Ovary (tissue), 9 donors: ENCODE data around the gene ZCCHC17. TPM values are rescaled to one million over a fixed set of nuclear protein-coding genes. Genes with fewer than 3 reads are reported as not detected.

Experiments
- DNase-seq, 5 donors: peaks; one replicate each; pipeline ENCODE4 v3.0.0-alpha.2; 2019 to 2020
- H3K27ac ChIP-seq, 2 donors: fragments of 200-600 bp; one replicate each; pipeline versions ENCODE4 v1.5.1 to v1.8.0; 2019 to 2022
- H3K27me3 ChIP-seq: fragments of 200-600 bp; one replicate; pipeline ENCODE4 v1.8.0; 2022
- H3K36me3 ChIP-seq: fragments of 200-600 bp; sonication (generic); one replicate; pipeline ENCODE4 v1.5.1; 2019
- H3K4me1 ChIP-seq: one replicate; pipeline ENCODE4 v1.8.1; 2013; ENCODE audit warnings: mild to moderate bottlenecking, moderate library complexity; ENCODE audit not compliant: insufficient read depth
- H3K4me3 ChIP-seq: fragments of 200-600 bp; sonication (generic); one replicate; pipeline ENCODE4 v1.5.1; 2017
- H3K9me3 ChIP-seq, 2 donors: fragments of 200-600 bp in 1 of 2; sonication (generic) in 1 of 2; one replicate each; pipeline versions ENCODE4 v1.5.1 to v1.8.1; 2013 to 2019; ENCODE audit warnings: mild to moderate bottlenecking in 1 of 2, moderate library complexity in 1 of 2
- CTCF ChIP-seq, 3 donors: fragments of 450-650 bp in 2 of 3; fragments of 200-600 bp in 1 of 3; IDR thresholded peaks; one replicate each; pipeline versions ENCODE4 v1.5.1 to v1.8.0; 2016 to 2022; ENCODE audit warnings: antibody characterized with exemption in 3 of 3, mild to moderate bottlenecking in 1 of 3
- EP300 ChIP-seq: sonication (generic); formaldehyde crosslinking; IDR thresholded peaks from one replicate; pipeline ENCODE4 v1.6.1; 2017; ENCODE audit warnings: antibody characterized with exemption
- POLR2A ChIP-seq: fragments of 450-650 bp; IDR thresholded peaks from one replicate; pipeline ENCODE4 v1.6.1; 2017; ENCODE audit warnings: antibody characterized with exemption, mild to moderate bottlenecking, moderate library complexity
- WGBS, 3 donors: extraction: QIAGEN DNeasy Blood & Tissue Kit in 1 of 3; methylation state at CpG; one replicate each; pipeline versions ENCODE4 v1.1.5 to v1.1.7; 2013 to 2017; 5-methylcytosine and 5-hydroxymethylcytosine counted together
- intact Hi-C, 4 donors: fragments of 100-400 bp; cut with DNase I; formaldehyde crosslinking; loops; one replicate each; pipeline versions ENCODE4 v1.11.0 to v1.15.1; 2022 to 2023
- polyA plus RNA-seq, 2 donors: library from polyadenylated mRNA; stranded (reverse); fragments of 200-250 nt in 1 of 2; fragments of 350-450 nt in 1 of 2; fragmentation: Illumina TruSeq in 1 of 2; extraction: RNeasy Lipid Tissue Mini Kit (QIAGEN cat#74804) in 1 of 2; gene quantifications; one replicate each; pipeline ENCODE4 v1.2.3, GENCODE V29; 2013 to 2014
- total RNA-seq, 7 donors: library from RNA; depleted of rRNA in 2 of 7; stranded (reverse); fragments of >200 nt in 2 of 7; fragmentation: NEBNext Ultra II Directional in 3 of 7; extraction: Animal tissue kit (Norgen Biotek cat#: 25700) in 3 of 7; gene quantifications; one replicate each; pipeline versions ENCODE4 v1.1.0 to v1.2.4, GENCODE V29; 2016 to 2023
- donor health status: DM: no; HTN: no; CAD: no; lungs with moderate emphysema.
- donor health status: DM: no; HTN: no; CAD: no.
- donor health status: Bipolar disorder and iron deficiency.
- donor health status: DM: yes; HTN: yes; CAD: no.
- donor health status: DM: no; HTN: no; CAD: no.
- donor health status: DM: yes; HTN: yes; CAD: no.

ZCCHC17 gene
- total and polyA plus RNA-seq, 9 donors = 16.0 to 48.5 (median 23.0) TPM

GRCh38 chr1:31370565-31370964, 73.7 kb downstream of the ZCCHC17 start:
- Histone ChIP-seq H3K9me3 (no peaks in the 10 kb centered on the region), H3K27me3 (no peaks in the 10 kb centered on the region), H3K27ac (peak overlapping the region in 1 of 2 donors; percentile 89), H3K36me3 (no peaks in the 10 kb centered on the region), H3K4me3 (no peak overlapping the region), H3K4me1 (peaks cover 34% of the 10 kb centered on the region)
- TF ChIP-seq POLR2A = no peak
- no peak for TF ChIP-seq EP300
- no peak for DNase-seq
- 96 to 98% (median 97%) methylated on average over 4 of the region's 4 CpGs for WGBS, 3 donors
- intact Hi-C loops = no loop called here

GRCh38 chr1:31371121-31371959, 74.5 kb downstream of the ZCCHC17 start:
- no peak for TF ChIP-seq CTCF (IDR thresholded peaks at IDR 0.05)
- TF ChIP-seq POLR2A = no peak
- no peak for TF ChIP-seq EP300
- peaks cover 34% of the 10 kb centered on the region for H3K4me1 ChIP-seq
- H3K27ac ChIP-seq = peak overlapping the region in 1 of 2 donors; percentile 89
- DNase-seq = peak in 4 of 5 donors; percentile 24 to 58 (median 33)
- intact Hi-C loops = no loop called here
- no peak overlapping the region for H3K4me3 ChIP-seq
- no peaks in the 10 kb centered on the region for H3K27me3 ChIP-seq
- no peaks in the 10 kb centered on the region for H3K9me3 ChIP-seq
- no peaks in the 10 kb centered on the region for H3K36me3 ChIP-seq
- 43 to 44% (median 44%) methylated on average over 10 of the region's 10 CpGs for WGBS, 3 donors

GRCh38 chr1:31372051-31372450, 75.2 kb downstream of the ZCCHC17 start:
- H3K27ac ChIP-seq = peak overlapping the region; percentile 72 to 89
- no peak for DNase-seq

GRCh38 chr1:31372751-31373055, 75.9 kb downstream of the ZCCHC17 start:
- Histone ChIP-seq H3K4me1 (peaks cover 34% of the 10 kb centered on the region), H3K27me3 (no peaks in the 10 kb centered on the region), H3K36me3 (no peaks in the 10 kb centered on the region), H3K27ac (peak overlapping the region; percentile 72 to 89), H3K9me3 (no peaks in the 10 kb centered on the region), H3K4me3 (peak overlapping the region; percentile 43)
- DNase-seq = peak in 1 of 5 donors; percentile 26
- peak; percentile 28 for TF ChIP-seq POLR2A
- TF ChIP-seq EP300 = no peak
- 40 to 53% (median 51%) methylated on average over 10 of the region's 10 CpGs for WGBS, 3 donors
- intact Hi-C loops = no loop called here

More at GRCh38 chr1:31372051-31372450, 75.2 kb downstream of the ZCCHC17 start:
- no peak overlapping the region for H3K4me3 ChIP-seq
- 76 to 80% (median 80%) methylated on average over 3 of the region's 3 CpGs for WGBS, 3 donors
- TF ChIP-seq EP300 = no peak
- TF ChIP-seq CTCF (IDR thresholded peaks at IDR 0.05) = no peak
- no peak for TF ChIP-seq POLR2A
- intact Hi-C loops = no loop called here
- no peaks in the 10 kb centered on the region for H3K27me3 ChIP-seq
- no peaks in the 10 kb centered on the region for H3K36me3 ChIP-seq
- H3K9me3 ChIP-seq = no peaks in the 10 kb centered on the region
- H3K4me1 ChIP-seq = peaks cover 34% of the 10 kb centered on the region

- Histone ChIP-seq H3K27ac (peak within 1 kb of the TSS; percentile 72 to 89), H3K36me3 (no peaks in the 10 kb centered on the region), H3K4me3 (peak within 1 kb of the TSS; percentile 43), H3K9me3 (no peaks in the 10 kb centered on the region), H3K27me3 (no peaks in the 10 kb centered on the region), H3K4me1 (peaks cover 33% of the 10 kb centered on the region)
- WGBS, 3 donors = 0 to 1% (median 1%) methylated on average over 41 to 44 of the region's 44 CpGs
- peak; percentile 79 to 88 (median 84) for DNase-seq
- intact Hi-C loops = no loop called here
- no peak for TF ChIP-seq POLR2A
- no peak for TF ChIP-seq EP300
- no peak for TF ChIP-seq CTCF (IDR thresholded peaks at IDR 0.05)
Measured at GRCh38 chr1:31373056-31373896, 76.4 kb downstream of the ZCCHC17 start, which contains the start of gene FABP3. TSS of gene FABP3 (minus strand) at chr1:31373076. CDS start at chr1:31373014, 62 bp downstream.
